Measurements from ENCODE around the gene MAB21L4.
"Not testable (repeated sequence)": the region's sequence is repeated elsewhere in the genome, so short reads cannot be mapped to it uniquely, and the experiment has no call there.

Gene MAB21L4

GRCh38 chr2:240855670-240856069 is 40.3 kb downstream of the MAB21L4 start:
- DNase-seq: no peak

DNA sequence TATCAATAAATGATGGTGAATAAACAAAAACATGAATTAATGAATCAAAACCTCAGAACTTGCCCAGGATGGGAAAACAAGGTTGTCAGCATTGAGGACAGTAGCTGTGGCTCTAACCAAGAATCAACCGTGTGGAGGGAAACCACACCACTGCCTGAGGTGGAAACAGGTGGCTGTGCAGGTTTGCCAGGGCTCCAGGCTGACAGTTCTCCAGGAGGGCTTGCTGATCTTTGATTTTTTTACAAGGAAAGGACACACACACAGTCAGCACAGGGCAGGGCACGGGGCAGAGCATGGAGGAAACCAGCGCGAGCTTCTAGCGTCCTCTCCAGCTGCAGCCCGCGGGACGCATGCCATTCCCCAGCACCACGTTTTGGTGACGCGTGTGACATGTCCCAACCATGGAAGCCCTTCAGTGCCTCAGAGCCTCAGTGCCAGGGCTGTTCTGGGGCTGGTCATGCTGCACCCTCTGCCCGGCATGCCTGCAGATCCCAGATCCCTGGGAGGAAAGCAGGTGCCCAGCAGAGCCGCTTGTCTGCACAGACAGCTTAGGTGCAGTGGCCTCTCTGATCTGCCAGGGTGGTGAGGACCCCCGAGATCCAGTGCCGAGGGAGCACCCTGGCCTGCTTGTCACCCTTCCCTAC is 43.2 kb downstream of the MAB21L4 start:
- no peak for DNase-seq

DNA sequence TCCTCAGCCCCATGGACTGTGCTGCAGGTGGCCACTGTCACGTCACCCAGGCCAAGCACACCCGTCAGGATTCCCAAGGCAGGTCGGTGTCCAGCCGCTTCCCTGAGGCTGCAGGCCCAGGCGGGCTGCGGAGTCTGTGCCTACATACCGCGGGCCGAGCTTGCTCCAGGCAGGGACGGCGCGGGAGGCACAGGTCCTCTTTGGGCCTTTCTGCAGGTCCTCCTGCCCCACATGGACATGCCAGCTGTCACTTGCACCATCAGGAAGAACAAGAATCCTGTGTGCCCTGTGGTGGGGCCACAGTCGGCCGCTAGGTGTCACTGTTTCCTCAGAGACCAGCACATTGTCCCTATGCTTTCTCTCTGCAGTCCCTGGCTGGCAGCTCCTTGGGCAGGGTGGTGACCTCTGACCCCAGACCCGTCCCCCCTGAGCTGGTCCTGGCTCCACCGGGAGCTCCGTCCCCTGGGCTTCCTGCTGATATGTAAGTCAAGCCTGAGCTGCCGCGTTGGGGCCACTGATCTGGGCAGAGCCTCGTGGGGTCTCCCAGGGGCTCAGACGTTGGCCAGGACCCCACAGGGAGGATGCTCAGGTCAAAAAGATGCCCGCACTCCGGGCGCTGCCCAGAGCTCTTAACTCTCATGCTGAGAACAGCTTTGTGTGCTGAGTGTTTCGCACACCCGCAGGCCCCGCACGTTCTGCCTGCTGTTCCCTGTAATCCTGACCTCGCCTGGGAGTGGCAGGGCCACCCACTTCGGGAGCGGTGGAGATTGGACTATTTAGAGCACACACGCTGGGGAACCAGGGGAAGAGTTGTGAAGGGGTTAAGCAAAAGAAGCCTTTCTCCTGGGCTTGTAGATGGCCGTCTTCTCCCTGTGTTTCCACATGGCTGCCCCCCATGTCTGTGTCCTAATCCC is 44.6 kb downstream of the MAB21L4 start:
- DNase-seq: peak; percentile 78 to 84

- DNase-seq: no peak
Measured at GRCh38 chr2:240850756-240851077, 45.2 kb downstream of the MAB21L4 start.

DNA sequence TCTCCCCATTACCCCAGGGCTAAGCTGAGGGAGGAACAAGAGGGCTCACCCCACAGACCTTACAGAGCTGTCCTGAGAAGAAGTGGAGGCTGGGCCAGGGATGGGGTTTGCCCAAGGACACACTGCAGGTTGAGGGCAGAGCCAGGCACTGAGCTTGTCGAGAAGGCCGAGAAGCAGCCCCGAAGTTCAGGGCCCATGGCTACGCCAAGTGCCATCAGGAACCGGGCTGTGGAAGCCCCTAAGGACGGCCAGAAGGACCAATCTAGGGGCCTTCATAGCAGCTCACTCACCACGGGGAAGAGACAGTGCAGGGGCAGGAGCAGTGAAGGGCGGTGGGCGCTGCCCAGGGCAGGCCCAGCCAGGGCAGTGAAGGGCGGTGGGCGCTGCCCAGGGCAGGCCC is 45.9 kb downstream of the MAB21L4 start:
- DNase-seq: no peak

DNA sequence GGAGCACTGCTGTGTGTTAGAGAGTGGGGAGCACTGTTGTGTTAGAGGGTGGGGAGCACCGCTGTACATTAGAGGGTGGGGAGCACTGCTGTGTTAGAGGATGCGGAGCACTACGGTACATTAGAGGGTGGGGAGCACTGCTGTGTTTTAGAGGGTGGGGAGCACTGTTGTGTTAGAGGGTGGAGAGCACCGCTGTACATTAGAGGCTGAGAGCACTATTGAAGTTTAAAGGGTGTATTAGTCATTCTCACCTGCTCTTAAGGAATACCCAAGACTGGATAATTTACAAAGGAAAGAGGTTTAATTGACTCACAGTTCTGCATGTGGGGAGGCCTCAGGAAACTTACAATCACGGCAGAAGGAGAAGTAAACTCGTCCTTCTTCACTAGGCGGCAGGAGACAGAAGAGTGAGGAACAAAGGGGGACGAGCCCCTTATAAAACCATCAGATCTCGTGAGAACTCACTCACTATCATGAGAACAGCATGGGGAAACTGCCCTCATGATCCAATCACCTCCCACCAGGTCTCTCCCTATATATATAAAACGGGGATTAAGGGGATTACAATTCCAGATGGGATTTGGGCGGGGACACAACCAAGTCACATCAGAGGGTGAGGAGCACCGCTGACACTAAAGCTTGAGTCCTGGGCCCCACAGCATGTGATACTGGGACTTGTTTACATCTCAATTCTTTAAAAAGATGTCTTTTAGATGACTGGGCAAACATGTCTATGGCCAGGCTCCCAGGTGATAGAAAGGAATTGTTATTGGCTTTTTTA is 46.9 kb downstream of the MAB21L4 start:
- no peak for DNase-seq

DNA sequence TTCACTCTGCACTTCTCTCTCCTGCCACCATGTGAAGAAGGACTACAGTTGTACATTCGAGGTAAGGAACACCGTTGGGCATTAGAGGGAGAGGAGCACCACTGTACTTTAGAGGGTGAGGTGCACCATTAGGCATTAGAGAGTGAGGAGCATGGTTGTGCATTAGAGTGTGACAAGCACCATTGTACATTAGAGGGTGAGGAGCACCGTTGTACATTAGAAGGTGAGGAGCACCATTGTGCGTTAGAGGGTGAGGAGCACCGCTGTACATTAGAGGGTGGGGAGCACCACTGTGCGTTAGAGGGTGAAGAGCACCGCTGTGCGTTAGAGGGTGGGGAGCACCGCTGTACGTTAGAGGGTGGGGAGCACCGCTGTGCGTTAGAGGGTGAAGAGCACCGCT is 48.1 kb downstream of the MAB21L4 start:
- no peak for DNase-seq

GRCh38 chr2:240846873-240847595 is 48.9 kb downstream of the MAB21L4 start:
- DNase-seq: no peak

DNA sequence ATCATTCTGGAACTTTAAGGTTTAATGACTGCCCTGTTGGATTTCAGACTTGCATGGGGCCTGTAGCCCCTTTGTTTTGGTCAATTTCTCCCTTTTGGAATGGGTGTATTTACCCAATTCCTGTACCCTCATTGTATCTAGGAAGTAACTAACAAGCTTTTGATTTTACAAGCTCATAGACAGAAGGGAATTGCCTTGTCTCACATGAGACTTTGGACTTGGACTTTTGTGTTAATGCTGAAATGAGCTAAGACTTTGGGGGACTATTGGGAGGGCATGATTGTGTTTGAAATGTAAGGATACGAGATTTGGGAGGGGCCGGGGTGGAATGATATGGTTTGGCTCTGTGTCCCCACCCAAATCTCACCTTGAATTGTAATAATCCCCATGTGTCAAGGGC is 49.6 kb downstream of the MAB21L4 start:
- not testable (repeated sequence) for DNase-seq

DNA sequence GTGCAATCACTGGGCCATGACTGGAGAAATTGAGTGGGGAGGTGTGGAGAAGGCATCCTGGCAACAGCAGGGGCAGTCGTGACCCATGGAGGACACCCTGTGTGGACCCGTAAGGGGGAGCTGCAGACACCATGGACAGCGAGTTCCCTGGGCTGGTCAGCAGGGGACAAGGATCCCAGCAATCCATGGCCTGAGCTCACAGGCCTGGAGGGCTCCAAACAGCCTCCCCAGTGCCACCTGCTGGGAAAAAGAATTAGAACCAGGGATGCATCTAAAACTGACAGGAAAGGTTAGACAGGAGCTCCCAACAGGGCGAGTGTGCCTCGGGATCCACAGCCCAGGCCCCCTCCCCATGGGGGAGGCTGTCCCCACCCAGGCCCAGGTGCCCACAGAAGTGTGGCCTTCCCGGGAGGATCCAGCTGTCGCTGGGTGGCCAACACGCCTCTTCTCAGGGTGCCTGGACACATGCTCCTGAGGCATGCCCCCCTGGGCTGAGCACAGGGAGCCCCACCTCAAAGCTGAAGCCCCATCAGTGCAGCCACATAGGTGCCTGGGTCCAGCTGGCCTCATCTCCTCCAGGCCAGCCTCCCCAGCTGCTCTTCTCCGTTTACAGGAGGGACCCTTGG is 55.4 kb downstream of the MAB21L4 start:
- DNase-seq: no peak

GRCh38 chr2:240839152-240840143 is 56.5 kb downstream of the MAB21L4 start:
- no peak for DNase-seq

- DNase-seq: no peak
Measured at GRCh38 chr2:240837621-240838020, 58.3 kb downstream of the MAB21L4 start.

DNA sequence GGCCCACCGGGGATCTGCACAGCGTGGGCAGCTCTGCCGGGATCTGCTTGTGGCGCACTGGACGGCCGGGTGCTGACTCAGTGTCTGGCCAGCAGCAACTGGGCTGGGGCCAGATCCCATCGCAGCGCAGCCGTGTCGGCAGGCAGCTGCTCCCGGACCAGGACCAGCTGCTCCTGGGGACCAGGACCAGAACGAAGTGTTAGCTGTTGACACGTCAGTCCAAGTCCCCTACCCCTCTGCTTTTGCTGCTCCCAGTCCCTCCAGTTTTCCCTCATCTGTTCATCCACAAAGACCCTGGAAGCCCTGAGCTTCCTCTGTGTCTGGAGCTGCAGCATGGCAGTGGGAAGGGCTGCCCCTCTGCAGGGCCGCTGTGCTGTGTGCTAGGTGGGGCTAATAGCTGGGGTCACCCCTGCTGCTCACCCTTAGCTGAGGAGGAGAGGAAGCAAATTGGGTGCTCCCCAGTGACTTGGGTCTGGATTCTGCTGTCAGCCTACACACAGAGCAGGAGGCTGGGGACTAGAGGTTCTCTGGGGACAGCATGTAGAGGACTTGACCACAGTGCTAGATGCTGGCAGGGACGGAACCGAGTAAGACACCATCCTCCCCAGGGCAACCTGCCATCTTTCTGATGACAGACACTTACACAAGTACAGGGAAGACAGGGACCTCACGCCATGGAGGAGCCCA is 59.0 kb downstream of the MAB21L4 start:
- DNase-seq: no peak
